ENCODE data around the gene DAAM1.

The DAAM1 gene

GRCh38 chr14:59360233-59360632, 171.8 kb downstream of the DAAM1 start:
- H3K79me2 ChIP-seq (ENCODE audit: low read length): no peaks in the 10 kb centered on the region
- no peak overlapping the region for H3K9ac ChIP-seq (ENCODE audit: low read length)
- H3K36me3 ChIP-seq (replicated peaks; ENCODE audit: low read depth, low read length): peaks cover 16% of the 10 kb centered on the region
- no peak overlapping the region for H3K27ac ChIP-seq (ENCODE audit: low read length)
- no peaks in the 10 kb centered on the region for H4K20me1 ChIP-seq (ENCODE audit: insufficient read depth, low read length)
- no peak overlapping the region for H3K4me3 ChIP-seq (ENCODE audit: low read length)
- no peaks in the 10 kb centered on the region for H3K27me3 ChIP-seq (ENCODE audit: low read depth, low read length)
- H3K4me2 ChIP-seq (ENCODE audit: low read length): no peak overlapping the region
- no peak overlapping the region for H2AFZ ChIP-seq (ENCODE audit: low read depth, low read length)
- TF ChIP-seq EZH2phosphoT487 (IDR thresholded peaks at IDR 0.05; ENCODE audit: low read depth): no peak
- no peak for TF ChIP-seq CTCF (IDR thresholded peaks at IDR 0.05; ENCODE audit: low read depth, low read length)
- no peaks in the 10 kb centered on the region for H3K9me3 ChIP-seq (ENCODE audit: insufficient read depth, low read length)
- H3K4me1 ChIP-seq (ENCODE audit: low read length): peaks cover 12% of the 10 kb centered on the region

GRCh38 chr14:59360923-59361794, 172.7 kb downstream of the DAAM1 start:
- H3K27me3 ChIP-seq (ENCODE audit: low read depth, low read length): no peaks in the 10 kb centered on the region
- no peak overlapping the region for H2AFZ ChIP-seq (ENCODE audit: low read depth, low read length)
- peaks cover 12% of the 10 kb centered on the region for H3K4me1 ChIP-seq (ENCODE audit: low read length)
- TF ChIP-seq CTCF (IDR thresholded peaks at IDR 0.05; ENCODE audit: low read depth, low read length): no peak
- no peak for TF ChIP-seq EZH2phosphoT487 (IDR thresholded peaks at IDR 0.05; ENCODE audit: low read depth)
- H3K4me3 ChIP-seq (ENCODE audit: low read length): no peak overlapping the region
- no peaks in the 10 kb centered on the region for H3K9me3 ChIP-seq (ENCODE audit: insufficient read depth, low read length)
- no peak overlapping the region for H3K9ac ChIP-seq (ENCODE audit: low read length)
- H4K20me1 ChIP-seq (ENCODE audit: insufficient read depth, low read length): no peaks in the 10 kb centered on the region
- H3K36me3 ChIP-seq (replicated peaks; ENCODE audit: low read depth, low read length): peaks cover 14% of the 10 kb centered on the region
- H3K4me2 ChIP-seq (ENCODE audit: low read length): no peak overlapping the region
- H3K27ac ChIP-seq (ENCODE audit: low read length): no peak overlapping the region
- no peaks in the 10 kb centered on the region for H3K79me2 ChIP-seq (ENCODE audit: low read length)

GRCh38 chr14:59362513-59362912, 174.0 kb downstream of the DAAM1 start:
- Histone ChIP-seq H4K20me1 (ENCODE audit: insufficient read depth, low read length) (no peaks in the 10 kb centered on the region), H3K27me3 (ENCODE audit: low read depth, low read length) (no peaks in the 10 kb centered on the region), H3K4me2 (ENCODE audit: low read length) (no peak overlapping the region), H3K4me3 (ENCODE audit: low read length) (no peak overlapping the region), H3K36me3 (replicated peaks; ENCODE audit: low read depth, low read length) (peaks cover 10% of the 10 kb centered on the region), H3K27ac (ENCODE audit: low read length) (no peak overlapping the region), H3K4me1 (ENCODE audit: low read length) (peaks cover 8% of the 10 kb centered on the region), H3K9me3 (ENCODE audit: insufficient read depth, low read length) (no peaks in the 10 kb centered on the region), H3K79me2 (ENCODE audit: low read length) (no peaks in the 10 kb centered on the region), H3K9ac (ENCODE audit: low read length) (no peak overlapping the region), H2AFZ (ENCODE audit: low read depth, low read length) (no peak overlapping the region)
- no peak for TF ChIP-seq EZH2phosphoT487 (IDR thresholded peaks at IDR 0.05; ENCODE audit: low read depth)
- TF ChIP-seq CTCF (IDR thresholded peaks at IDR 0.05; ENCODE audit: low read depth, low read length): no peak

- Histone ChIP-seq H3K9me3 (ENCODE audit: insufficient read depth, low read length) (no peaks in the 10 kb centered on the region), H3K4me2 (ENCODE audit: low read length) (no peak overlapping the region), H3K36me3 (replicated peaks; ENCODE audit: low read depth, low read length) (peaks cover 10% of the 10 kb centered on the region), H2AFZ (ENCODE audit: low read depth, low read length) (no peak overlapping the region), H3K9ac (ENCODE audit: low read length) (no peak overlapping the region), H3K4me3 (ENCODE audit: low read length) (no peak overlapping the region), H3K27me3 (ENCODE audit: low read depth, low read length) (no peaks in the 10 kb centered on the region), H3K4me1 (ENCODE audit: low read length) (peaks cover 8% of the 10 kb centered on the region), H4K20me1 (ENCODE audit: insufficient read depth, low read length) (no peaks in the 10 kb centered on the region), H3K79me2 (ENCODE audit: low read length) (no peaks in the 10 kb centered on the region), H3K27ac (ENCODE audit: low read length) (no peak overlapping the region)
- TF ChIP-seq EZH2phosphoT487 (IDR thresholded peaks at IDR 0.05; ENCODE audit: low read depth) (no peak), CTCF (IDR thresholded peaks at IDR 0.05; ENCODE audit: low read depth, low read length) (no peak)
Measured at GRCh38 chr14:59363531-59364226, 175.2 kb downstream of the DAAM1 start.
